ENCODE data around the gene USP3.

The USP3 gene

GRCh38 chr15:63504247-63504978 lies at the start of gene USP3:
TSS of gene USP3 (plus strand) at chr15:63504593. CDS start at chr15:63504740, 147 bp downstream.
- peak; percentile 29 for TF ChIP-seq CTCF (IDR thresholded peaks at IDR 0.05; ENCODE audit: borderline replicate concordance, control extremely low read depth, extremely low read depth, insufficient read depth, missing control alignments)
- in situ Hi-C loops (cut with MboI; ENCODE audit: low sequenced_read_pairs, unreplicated experiment): no loop called here
- peak; percentile 91 for DNase-seq (ENCODE audit: low spot score)

- in situ Hi-C loops (cut with MboI; ENCODE audit: low sequenced_read_pairs, unreplicated experiment): loop anchor here (25.0 kb wide), 1 partner anchor 606 kb away; no protein-coding TSS in a partner anchor
- DNase-seq (ENCODE audit: low spot score): no peak
- TF ChIP-seq CTCF (IDR thresholded peaks at IDR 0.05; ENCODE audit: borderline replicate concordance, control extremely low read depth, extremely low read depth, insufficient read depth, missing control alignments): no peak
These were observed 48.1 kb upstream of the USP3 start for GRCh38 chr15:63456258-63456657.

GRCh38 chr15:63457379-63457778 lies 47.0 kb upstream of the USP3 start:
- DNase-seq (ENCODE audit: low spot score): no peak
- no peak for TF ChIP-seq CTCF (IDR thresholded peaks at IDR 0.05; ENCODE audit: borderline replicate concordance, control extremely low read depth, extremely low read depth, insufficient read depth, missing control alignments)
- in situ Hi-C loops (cut with MboI; ENCODE audit: low sequenced_read_pairs, unreplicated experiment): loop anchor here (25.0 kb wide), 1 partner anchor 605 kb away; no protein-coding TSS in a partner anchor

GRCh38 chr15:63458026-63458425 lies 46.4 kb upstream of the USP3 start:
- no peak for TF ChIP-seq CTCF (IDR thresholded peaks at IDR 0.05; ENCODE audit: borderline replicate concordance, control extremely low read depth, extremely low read depth, insufficient read depth, missing control alignments)
- in situ Hi-C loops (cut with MboI; ENCODE audit: low sequenced_read_pairs, unreplicated experiment): loop anchor here (25.0 kb wide), 1 partner anchor 604 kb away; no protein-coding TSS in a partner anchor
- no peak for DNase-seq (ENCODE audit: low spot score)

GRCh38 chr15:63458794-63459395 lies 45.5 kb upstream of the USP3 start:
- TF ChIP-seq CTCF (IDR thresholded peaks at IDR 0.05; ENCODE audit: borderline replicate concordance, control extremely low read depth, extremely low read depth, insufficient read depth, missing control alignments): no peak
- no peak for DNase-seq (ENCODE audit: low spot score)
- in situ Hi-C loops (cut with MboI; ENCODE audit: low sequenced_read_pairs, unreplicated experiment): loop anchor here (25.0 kb wide), 1 partner anchor 603 kb away; no protein-coding TSS in a partner anchor

- no peak for DNase-seq (ENCODE audit: low spot score)
- TF ChIP-seq CTCF (IDR thresholded peaks at IDR 0.05; ENCODE audit: borderline replicate concordance, control extremely low read depth, extremely low read depth, insufficient read depth, missing control alignments): no peak
- in situ Hi-C loops (cut with MboI; ENCODE audit: low sequenced_read_pairs, unreplicated experiment): loop anchor here (25.0 kb wide), 1 partner anchor 602 kb away; no protein-coding TSS in a partner anchor
These were observed 43.9 kb upstream of the USP3 start for GRCh38 chr15:63460210-63461155.

Measured in GM13976 (cell line).